Measurements from ENCODE around the gene TCOF1. TPM values are rescaled to one million over a fixed set of nuclear protein-coding genes. Genes with fewer than 3 reads are reported as not detected.
"Not testable (repeated sequence)": the region's sequence is repeated elsewhere in the genome, so short reads cannot be mapped to it uniquely, and the experiment has no call there.

TCOF1 gene
- total RNA-seq, 1 donor from 2014 or later: 9.6 TPM

DNA sequence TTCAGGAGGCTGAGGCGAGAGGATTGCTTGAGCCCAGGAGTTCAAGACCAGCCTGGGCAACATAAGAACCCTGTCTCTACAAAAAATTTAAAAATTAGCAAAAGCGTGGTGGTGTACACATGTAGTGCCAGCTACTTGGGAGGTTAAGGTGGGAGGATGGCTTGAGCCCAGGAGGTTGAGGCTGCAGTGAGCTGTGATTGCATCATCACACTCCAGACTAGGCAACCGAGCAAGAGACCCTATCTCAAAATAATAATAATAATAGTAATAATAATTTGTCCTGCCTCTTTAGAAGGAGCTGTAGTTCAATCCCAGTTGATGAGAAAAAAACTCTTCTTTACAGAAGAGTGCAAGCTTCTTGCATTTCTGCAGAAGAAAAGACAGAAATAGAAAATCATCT is 65.3 kb downstream of the TCOF1 start:
- DNase-seq (ENCODE audit: low read depth in 2 of 2): no peak

DNA sequence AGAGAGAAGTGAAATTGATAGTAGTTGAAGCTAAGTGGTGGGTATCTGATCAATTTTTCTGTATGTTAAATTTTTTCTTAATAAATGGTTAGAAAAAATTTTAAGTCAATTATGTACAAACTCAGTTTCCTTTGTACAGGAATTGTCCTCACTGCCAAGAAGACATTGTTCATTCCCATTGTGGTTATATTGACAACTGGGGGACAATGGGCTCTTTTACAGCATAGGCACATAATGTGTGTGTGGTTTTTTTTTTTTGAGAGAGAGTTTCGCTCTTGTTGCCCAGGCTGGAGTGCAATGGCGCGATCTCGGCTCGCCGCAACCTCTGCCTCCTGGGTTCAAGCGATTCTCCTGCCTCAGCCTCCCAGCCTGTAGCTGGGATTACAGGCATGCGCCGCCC is 68.7 kb downstream of the TCOF1 start:
- not testable (repeated sequence) for DNase-seq (ENCODE audit: low read depth in 2 of 2)

DNA sequence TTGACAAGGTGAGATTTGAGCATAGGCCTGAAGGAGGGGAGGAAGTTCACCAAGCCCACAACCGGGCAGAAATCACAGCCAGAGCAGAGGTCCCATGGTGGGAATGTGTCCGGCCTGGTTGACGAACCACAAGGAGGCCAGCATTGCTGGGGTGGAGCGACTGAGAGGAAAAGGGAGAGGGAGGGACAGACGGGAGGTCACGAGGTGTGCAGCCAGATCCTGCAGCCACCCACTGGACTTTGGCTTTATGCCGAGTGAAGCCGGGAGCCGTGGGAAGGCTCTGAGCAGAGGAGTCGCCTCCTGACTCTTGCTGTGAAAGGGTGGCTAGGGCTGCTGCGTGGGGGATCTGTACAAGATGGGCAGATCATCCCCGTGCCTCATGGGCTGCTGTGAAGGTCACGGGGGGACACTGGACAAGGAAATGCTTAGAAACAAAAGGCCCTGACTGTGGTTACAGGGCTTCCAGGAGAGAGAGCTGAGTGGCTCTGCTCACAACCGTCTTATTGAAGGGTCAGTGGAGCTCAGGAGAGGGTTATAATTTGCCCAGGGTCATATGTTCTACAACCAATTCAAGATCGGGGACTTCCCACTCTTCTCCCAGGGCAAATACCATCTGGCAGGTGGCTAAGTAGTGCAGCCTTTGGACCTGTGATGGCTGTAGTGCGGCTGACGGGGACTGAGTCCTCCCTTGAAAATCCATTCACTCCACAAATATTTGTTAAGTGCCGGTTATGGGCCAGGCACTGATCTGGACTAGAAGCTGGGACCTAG is 70.8 kb downstream of the TCOF1 start:
- peak; percentile 33 to 60 for DNase-seq (ENCODE audit: low read depth in 2 of 2)

DNA sequence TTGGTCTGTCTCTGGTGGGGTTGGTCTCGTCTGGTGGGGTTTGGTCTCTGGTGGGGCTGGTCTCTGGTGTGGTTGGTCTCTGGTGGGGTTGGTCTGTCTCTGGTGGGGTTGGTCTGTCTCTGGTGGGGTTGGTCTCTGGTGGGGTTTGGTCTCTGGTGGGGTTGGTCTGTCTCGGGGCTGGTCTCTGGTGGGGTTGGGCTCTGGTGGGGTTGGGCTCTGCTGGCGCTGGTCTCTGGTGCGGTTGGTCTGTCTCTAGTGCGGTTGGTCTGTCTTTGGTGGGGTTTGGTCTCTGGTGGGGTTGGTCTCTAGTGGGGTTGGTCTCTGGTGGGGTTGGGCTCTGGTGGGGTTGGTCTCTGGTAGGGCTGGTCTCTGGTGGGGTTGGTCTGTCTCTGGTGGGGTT is 71.5 kb downstream of the TCOF1 start:
- no peak for DNase-seq (ENCODE audit: low read depth in 2 of 2)

DNA sequence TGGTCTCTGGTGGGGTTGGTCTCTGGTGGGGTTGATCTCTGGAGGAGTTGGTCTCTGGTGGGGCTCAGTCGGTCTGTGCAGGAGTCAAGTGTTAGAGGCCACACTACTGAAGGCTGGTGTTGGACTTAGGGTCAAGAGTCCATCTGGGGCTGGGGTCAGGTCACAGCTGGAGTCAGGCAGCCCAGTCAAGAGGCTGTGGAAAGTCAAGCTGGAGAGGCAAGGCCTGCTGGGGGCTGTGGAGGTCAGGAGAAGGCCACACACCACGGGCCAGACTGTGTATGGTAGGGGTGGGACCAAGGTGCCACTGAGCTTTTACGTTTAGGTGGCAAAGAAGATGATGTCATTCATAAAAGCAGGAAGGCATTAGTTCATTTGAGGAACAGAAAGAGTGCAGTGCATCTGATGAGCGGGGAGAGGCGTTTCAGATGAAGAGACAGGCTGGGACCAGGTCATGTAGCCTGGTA is 71.9 kb downstream of the TCOF1 start:
- no peak for DNase-seq (ENCODE audit: low read depth in 2 of 2)

DNA sequence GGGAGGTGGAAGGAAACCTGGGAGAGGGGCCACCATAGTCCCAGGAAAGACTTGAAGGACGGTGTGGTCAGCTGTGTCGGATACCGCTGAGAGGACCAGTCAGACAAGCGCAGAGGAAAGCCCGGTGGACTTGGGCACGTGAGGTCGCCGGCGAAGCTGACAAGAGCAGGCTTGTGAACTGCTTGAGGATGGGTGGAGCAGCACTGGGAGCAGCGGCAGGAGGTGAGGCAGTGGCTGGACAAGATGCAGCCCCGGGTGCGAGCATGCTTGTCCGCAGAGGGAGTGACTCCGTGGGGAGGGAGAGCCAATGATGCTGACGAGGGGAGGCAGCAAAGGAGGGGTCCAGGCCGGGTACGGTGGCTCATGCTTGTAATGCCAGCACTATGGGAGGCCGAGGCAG is 73.6 kb downstream of the TCOF1 start:
- DNase-seq (ENCODE audit: low read depth in 2 of 2): no peak

DNA sequence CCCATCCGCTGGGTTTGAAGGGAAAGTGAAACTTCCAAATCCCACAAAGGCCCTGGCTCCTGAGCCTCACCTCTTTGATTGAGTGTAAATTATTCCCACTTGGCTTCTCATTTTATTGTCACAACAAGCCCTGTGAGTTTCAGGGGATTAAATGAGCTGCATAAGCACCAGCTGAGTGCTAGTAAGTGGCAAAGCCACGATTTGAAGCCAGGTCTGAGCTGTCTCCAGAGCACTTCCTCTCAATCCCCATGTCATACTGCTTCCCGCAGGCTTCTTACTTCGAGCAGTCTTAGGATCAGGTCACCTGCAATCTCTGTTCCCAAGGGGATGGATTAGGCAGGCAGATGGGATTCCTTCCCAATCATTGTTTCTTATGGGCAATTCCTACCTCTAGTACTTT is 74.1 kb downstream of the TCOF1 start:
- DNase-seq (ENCODE audit: low read depth in 2 of 2): no peak

DNA sequence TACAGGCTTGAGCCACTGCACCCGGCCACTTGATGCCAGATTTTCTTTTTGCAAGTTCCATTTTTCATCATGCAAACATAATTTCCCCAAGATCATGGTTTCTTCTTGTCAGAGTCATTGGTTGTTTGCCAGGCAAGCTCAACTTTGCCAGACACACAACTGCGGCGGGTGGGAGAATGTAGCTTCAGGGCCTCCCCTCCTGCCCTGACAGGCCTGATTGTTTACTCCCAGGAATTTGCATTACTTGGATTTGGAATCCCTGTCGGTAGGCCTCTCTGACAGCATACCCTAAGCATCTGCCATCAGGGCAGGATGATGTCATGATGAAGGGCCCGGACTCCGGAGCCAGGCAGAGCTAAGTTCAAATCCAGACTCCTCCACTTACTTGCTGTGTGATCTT is 77.0 kb downstream of the TCOF1 start:
- DNase-seq (ENCODE audit: low read depth in 2 of 2): no peak

DNA sequence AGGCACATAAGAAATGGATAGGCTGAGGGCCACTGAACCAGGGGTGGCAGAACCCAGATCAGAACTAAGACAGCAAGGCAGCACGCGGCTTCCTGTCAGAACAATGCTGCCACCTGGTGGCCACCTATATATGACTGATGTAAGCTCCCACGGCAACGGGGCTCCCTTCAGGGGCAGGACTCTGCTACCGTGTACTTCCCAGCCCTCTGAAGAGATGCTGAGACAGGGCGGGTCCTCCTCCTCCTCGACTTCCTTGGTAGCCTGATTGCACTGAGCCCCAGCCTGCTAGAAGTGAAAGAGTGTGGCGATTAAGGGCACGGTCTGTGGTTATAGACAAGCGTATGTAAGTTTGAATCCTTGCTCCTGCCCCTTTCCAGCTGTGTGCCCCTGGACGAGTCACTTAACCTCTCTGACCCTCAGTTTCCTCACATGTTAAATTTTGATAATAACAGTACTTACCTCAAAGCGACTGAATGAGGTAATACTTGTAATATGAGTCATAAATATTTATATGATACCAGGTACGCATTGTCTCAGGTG is 78.7 kb downstream of the TCOF1 start:
- DNase-seq (ENCODE audit: low read depth in 2 of 2): peak; percentile 65 to 86

DNA sequence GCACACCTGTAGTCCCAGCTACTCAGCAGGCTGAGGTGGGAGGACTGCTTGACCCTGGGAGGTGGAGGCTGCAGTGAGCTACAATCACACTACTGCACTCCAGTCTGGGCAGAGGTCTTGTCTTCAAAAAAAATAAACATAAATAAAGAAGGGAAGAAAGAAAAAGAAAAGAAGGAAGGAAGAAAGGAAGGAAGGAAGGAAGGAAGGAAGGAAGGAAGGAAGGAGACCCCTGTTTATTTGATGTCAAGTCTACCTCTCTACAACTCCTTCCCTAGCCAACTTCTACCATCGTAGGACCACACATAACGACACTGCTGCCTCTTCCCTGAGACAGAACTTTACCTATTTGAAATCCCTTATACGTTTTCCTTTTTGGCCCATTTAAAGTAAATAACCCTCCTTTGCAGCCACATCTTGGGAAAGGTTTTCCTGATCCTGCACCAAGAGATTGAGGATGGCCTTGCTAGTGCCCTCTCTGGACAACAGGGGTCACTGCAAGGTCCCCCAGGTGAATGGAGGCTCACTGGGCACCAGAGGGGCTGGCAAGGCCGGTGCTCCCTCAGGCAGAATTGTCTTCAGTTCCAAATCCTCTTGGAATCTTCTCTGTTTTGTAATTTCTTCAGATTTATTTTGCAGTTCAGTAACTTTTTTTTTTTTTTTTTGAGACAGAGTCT is 81.5 kb downstream of the TCOF1 start:
- peak in 1 of 2 donors; percentile 30 for DNase-seq (ENCODE audit: low read depth in 2 of 2)

DNA sequence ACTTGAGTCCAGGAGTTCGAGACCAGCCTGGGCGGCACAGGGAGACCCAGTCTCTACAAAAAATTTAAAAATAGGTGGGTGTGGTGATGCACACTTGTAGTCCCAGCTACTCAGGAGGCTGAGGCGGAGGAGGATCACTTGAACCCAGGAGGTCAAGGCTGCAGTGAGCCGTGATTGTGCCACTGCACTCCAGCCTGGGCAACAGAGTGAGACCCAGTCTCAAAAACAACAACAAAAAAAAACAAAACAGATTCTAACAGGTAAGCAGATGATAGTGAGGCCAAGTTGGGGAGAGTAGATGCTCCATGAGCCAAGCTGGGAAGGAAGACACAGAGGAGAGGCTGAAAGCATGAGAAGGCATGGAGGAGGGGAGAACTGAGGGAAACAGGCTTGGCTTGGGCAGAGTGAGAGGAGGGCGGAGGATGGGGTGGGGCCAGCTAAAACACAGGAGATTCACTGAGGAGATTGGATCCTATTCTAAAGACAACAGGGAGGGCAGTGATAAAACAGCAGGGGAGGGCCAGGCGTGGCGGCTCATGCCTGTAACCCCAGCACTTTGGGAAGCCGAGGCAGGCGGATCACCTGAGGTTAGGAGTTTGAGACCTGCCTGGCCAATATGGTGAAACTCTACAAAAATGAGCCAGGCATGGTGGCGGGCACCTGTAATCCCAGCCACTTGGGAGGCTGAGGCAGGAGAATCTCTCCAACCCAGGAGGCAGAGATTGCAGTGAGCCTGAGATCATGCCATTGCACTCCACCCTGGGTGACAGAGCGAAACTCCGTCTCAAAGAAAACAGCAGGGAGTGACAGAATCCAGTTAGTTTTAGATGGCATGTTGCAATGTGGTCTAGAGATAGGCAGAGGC is 83.7 kb downstream of the TCOF1 start:
- no peak for DNase-seq (ENCODE audit: low read depth in 2 of 2)

DNA sequence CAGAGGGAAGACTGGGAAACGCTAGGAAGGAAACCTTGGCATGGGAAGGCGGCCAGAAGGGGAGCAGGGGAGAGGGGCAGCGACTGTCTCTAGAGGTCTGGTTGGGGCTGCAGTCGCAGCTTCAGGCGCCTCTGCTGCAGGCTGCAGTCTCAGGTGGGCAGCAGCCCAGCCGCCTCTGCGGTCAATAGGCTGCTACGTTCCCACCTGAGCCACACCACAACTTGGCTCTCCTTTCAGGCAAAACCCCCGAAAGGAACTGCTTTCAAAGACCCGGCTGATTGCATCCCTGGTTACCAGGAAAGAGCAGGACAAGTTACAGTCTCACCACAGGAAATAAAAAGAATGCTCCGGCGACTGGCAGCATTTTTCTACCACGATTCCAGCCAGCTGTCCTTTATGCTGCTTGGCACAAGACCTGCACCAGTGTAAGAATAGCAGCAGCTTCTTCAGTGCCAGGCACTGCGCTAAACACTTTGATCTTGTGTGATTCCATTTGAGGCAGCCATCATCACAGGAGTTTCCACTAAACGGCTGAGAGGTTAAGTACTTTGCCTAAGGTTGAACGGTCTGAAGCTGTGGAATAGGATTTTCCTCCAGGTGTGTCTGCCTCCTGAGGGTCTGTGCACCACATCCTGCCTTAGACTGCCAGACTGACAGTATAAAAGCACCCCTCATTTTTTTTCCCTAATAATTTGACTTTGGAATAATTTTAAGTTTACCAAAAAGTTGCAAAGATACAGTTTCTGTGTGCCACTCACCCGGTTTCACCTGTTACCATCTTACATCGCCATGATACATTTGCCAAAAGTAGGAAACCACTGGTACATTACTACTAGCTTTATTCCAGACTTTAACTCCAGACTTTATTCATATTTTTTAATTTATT is 84.6 kb downstream of the TCOF1 start:
- DNase-seq (ENCODE audit: low read depth in 2 of 2): peak; percentile 26 to 64

DNA sequence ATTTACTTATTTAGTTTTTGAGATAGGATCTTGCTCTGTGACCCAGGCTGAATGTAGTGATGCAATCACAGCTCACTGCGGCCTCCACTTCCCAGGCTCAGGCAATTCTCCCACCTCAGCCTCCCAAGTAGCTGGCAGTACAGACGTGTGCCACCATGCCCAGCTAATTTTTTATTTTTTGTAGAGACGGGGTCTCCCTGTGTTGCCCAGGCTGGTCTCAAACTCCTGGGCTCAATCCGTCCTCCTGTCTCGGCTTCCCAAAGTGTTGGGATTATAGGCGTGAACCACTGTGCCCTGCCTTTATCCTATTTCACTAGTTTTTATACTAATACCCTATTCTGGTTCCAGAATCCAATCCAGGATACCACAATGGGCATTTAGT is 85.2 kb downstream of the TCOF1 start:
- DNase-seq (ENCODE audit: low read depth in 2 of 2): no peak

DNA sequence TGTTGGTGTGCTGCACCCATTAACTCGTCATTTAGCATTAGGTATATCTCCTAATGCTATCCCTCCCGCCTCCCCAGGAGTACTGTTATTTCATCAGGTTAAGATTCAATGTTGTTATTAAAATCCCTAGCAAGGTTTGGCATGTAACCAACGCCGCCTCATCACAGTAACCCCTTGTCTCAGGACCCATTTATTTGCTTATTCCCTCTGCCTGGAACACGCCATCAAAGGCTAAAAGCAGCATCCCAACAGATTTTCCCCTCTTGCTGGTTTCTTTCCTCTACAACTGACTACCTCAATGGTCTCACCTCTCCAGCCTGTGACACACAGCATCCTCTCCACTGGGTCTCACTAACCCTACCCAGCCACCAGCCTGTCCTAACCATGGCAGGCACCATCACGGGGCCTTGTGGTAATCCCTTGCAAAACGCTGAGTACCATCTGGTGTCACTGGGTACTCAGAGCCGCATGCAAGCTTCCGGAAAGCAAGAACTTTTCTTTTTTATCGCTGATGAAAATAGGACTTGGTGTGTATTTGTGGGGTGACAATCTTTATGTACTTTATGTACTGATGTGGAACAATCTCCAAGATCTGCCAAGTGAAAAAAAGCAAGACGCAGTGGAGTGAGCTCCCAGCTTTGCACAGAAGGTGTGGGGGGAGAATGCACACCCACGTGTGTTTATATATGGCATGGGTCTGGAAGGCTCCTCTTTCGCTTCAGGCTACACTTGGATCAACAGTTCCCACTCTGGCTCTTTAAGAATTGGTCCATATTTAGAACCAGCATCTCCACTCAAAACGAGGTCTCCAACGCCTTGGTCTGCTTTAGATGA is 86.0 kb downstream of the TCOF1 start:
- DNase-seq (ENCODE audit: low read depth in 2 of 2): no peak

DNA sequence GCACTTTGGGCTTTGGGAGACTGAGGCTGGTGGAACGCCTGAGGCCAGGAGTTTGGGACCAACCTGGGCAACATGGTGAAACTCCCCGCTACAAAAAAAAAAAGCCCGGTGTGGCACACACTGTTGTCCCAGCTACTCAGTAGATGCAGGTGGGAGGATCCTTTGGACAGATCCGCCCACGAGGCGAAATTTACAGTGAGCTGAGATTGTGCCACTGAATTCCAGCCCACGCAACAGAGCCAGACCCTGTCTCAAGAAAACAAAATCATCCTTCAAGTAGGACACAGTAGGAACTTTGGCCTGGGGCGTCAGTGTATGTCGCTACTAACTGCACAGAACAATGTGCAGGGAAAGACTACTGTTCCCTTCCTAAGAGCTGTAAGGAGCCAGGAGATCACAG is 87.3 kb downstream of the TCOF1 start:
- DNase-seq (ENCODE audit: low read depth in 2 of 2): no peak

DNA sequence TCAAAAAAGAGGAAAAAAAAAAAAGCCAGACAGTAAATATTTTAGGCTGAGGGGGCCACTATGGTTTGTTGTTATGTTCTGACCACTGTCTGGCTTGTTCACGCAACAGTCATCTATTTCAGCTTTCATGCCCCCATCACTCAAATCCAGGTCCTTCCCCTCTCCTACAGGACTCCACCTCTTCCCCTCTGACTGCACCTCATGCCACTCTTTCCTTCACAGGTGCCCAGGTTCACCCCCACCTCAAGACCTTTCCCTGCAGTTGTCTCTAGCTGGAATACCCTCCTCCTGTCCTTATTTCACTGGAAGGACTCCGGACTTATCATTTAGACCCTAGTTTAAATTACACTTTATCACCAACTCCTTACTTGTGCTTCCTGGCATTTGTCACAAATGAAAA is 88.6 kb downstream of the TCOF1 start:
- DNase-seq (ENCODE audit: low read depth in 2 of 2): no peak

DNA sequence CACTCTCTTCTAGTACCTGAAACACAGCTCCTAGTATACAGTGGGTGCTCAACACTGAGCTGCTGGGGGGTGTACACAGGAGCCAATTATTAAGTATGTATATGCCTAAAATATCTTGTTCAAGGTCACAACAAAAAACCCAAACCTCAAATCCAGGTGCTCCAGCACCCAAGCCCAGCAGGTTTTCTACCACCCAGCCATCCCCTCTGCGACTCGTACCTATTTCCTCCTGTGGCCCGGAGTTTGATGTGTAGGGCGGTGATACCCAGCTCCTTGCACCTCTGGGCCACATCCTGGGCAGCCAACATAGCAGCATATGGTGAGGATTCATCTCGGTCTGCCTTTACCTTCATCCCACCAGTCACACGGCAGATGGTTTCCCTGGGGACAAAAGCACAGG is 89.1 kb downstream of the TCOF1 start:
- DNase-seq (ENCODE audit: low read depth in 2 of 2): no peak

DNA sequence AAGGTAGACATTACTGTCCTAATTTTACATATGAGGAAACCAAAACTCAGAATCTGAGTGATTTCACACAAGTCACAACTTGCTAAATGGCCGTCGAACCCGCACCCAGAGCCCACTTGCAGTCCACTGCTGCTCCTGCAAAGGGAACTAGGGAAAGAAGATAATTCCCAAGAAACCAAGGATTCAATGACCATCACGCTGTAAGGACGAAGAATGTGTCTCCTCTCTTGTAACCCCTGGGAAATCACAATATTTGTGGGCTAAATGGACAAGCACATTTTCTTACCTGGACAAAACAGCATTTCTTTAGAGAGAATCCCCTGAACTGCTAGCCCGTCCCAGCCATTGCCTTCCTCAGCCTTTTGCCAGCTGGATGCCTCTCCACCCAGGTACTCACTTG is 89.7 kb downstream of the TCOF1 start:
- DNase-seq (ENCODE audit: low read depth in 2 of 2): no peak

DNA sequence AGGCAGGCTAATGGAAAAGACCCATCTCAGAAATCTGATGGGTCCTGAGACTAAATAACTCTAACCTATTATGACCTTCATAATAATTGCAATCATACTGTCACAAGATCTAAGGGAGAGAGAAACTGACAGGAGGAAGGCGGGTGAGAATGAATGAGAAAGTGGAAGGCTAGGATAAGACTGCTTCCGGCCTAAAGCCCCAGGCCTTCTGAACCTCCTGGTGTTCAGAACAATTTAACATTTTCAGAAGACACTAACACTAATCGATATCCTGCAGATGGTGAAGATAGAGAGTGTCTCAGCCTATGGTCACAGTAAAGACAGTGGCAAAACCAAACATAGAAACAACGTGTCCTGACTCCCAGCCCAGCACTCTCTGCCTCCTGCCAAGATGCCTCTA is 90.8 kb downstream of the TCOF1 start:
- no peak for DNase-seq (ENCODE audit: low read depth in 2 of 2)

DNA sequence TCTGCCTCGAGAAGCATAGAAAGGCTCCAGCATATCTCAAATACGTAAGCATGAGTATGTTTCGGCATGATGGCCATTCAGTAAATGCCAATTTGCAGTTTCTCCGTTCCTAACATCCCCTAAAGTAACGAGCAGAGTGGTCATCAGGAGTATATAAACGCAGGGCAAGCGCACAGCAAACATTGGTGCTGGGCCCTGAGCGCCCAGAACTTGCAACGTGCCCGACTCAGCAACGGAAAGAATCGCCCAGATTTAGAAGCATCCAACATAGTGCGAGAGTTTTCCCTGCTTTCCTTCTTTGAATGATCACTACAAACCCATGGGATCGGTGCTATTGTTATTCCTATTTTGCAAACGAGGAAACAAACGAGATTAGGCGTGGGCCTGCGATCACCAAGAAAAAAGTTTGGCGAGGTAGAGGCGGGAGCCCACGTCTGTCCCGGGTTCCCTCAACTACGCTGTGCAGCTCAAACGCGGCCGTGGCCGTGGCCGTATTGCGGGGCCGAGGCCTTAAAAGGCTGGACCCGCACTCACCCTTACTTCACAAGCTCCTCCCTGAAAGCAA is 91.5 kb downstream of the TCOF1 start:
- DNase-seq (ENCODE audit: low read depth in 2 of 2): peak in 1 of 2 donors; percentile 42
